Esophagus squamous epithelium (tissue), 4 donors: Measurements from ENCODE around the gene OSTM1.
A peak's percentile ranks its signal among the peaks of the same experiment; 100 is the strongest.

Experiments
- POLR2A ChIP-seq, 4 donors: fragments of 450-650 bp; IDR thresholded peaks; one replicate each; pipeline ENCODE4 v1.6.1; 2017; ENCODE audit warnings: antibody characterized with exemption in 4 of 4, mild to moderate bottlenecking in 4 of 4, moderate library complexity in 3 of 4
- TF ChIP-seq, protein P1 (sequence below), 6 experiments: fragments of 450-650 bp in 4 of 6; fragments of 200-600 bp in 2 of 6; sonication (generic) in 2 of 6; IDR thresholded peaks; one replicate each; pipeline ENCODE4 v1.5.1; 2016 to 2019; ENCODE audit warnings: antibody characterized with exemption in 6 of 6, mild to moderate bottlenecking in 4 of 6, moderate library complexity in 4 of 6

DNA sequence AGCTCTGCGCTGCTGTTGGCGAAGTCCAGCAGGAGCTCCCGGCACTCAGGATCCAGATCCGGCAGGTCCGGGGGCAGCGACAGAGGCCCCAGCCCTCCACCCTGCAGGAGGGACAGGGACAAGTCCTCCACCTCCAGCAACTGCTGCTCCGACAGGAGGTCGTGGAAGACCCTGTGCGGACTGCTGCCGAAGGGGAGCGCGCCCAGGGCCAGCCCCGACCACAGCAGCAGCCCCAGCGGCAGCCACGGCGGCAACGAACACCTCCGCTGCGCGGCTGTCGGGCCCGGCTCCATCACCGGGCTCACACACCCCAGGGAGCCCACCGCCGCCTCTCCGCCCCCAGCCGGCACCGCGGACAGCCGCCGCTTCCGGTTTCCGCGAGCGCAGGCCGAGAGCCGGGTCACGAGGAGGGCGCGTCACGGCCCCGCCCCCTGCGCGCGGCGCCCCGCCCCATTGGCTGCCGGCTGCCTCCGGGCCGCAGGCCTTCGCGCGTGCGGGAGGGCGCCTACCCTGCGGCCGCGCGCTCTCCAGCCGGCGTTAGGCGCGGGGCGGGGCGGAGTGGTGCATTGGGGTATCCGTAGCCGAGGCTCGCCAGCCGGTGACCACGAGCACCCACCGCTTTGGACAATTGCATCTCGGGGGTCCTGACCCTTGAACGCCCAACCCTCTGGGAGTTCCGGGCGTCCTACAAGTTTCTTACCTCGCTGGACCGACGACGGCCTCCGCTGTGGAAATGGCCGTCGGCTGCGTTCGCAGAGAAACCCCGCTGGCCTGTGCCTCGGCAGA is at the start of gene OSTM1:
- TF ChIP-seq POLR2A (IDR thresholded peaks at IDR 0.05) = peak in 3 of 4 donors; percentile 64 to 88 (median 80)
- TF ChIP-seq, protein P1, sequence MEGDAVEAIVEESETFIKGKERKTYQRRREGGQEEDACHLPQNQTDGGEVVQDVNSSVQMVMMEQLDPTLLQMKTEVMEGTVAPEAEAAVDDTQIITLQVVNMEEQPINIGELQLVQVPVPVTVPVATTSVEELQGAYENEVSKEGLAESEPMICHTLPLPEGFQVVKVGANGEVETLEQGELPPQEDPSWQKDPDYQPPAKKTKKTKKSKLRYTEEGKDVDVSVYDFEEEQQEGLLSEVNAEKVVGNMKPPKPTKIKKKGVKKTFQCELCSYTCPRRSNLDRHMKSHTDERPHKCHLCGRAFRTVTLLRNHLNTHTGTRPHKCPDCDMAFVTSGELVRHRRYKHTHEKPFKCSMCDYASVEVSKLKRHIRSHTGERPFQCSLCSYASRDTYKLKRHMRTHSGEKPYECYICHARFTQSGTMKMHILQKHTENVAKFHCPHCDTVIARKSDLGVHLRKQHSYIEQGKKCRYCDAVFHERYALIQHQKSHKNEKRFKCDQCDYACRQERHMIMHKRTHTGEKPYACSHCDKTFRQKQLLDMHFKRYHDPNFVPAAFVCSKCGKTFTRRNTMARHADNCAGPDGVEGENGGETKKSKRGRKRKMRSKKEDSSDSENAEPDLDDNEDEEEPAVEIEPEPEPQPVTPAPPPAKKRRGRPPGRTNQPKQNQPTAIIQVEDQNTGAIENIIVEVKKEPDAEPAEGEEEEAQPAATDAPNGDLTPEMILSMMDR (IDR thresholded peaks at IDR 0.05) = peak in 1 of 6 experiments; percentile 20
